HG02973 (cell line): Measurements from ENCODE around the gene GSS.

Source experiments
- ATAC-seq: cut with Tn5 transposase; IDR thresholded peaks from one replicate; pipeline ENCODE4 v1.9.1; 2021; ENCODE audit warnings: moderate library complexity; ENCODE audit not compliant: unreplicated experiment

Gene GSS

GRCh38 chr20:34994509-34995131 lies 39.0 kb upstream of the GSS start:
- no peak for ATAC-seq

- no peak for ATAC-seq
Observed at GRCh38 chr20:34993941-34994508, 38.4 kb upstream of the GSS start.

- no peak for ATAC-seq
Observed at GRCh38 chr20:34992751-34993417, 37.3 kb upstream of the GSS start.

- ATAC-seq = no peak
Observed at GRCh38 chr20:34990661-34991214, 35.1 kb upstream of the GSS start.

GRCh38 chr20:34990231-34990630 lies 34.6 kb upstream of the GSS start:
- ATAC-seq = no peak

- ATAC-seq = no peak
Observed at GRCh38 chr20:34989670-34990069, 34.1 kb upstream of the GSS start.

GRCh38 chr20:34989118-34989517 lies 33.5 kb upstream of the GSS start:
- no peak for ATAC-seq

GRCh38 chr20:34988191-34988540 lies 32.6 kb upstream of the GSS start:
- ATAC-seq = no peak

- no peak for ATAC-seq
Observed at GRCh38 chr20:34987288-34988190, 31.9 kb upstream of the GSS start.

GRCh38 chr20:34986311-34987287 lies 31.0 kb upstream of the GSS start:
- ATAC-seq = no peak

GRCh38 chr20:34985461-34986310 lies 30.1 kb upstream of the GSS start:
- ATAC-seq = no peak

GRCh38 chr20:34984756-34985261 lies 29.2 kb upstream of the GSS start:
- ATAC-seq = no peak

- ATAC-seq = no peak
Observed at GRCh38 chr20:34983995-34984735, 28.6 kb upstream of the GSS start.

GRCh38 chr20:34983089-34983820 lies 27.6 kb upstream of the GSS start:
- ATAC-seq = no peak

GRCh38 chr20:34982270-34983088 lies 26.9 kb upstream of the GSS start:
- ATAC-seq = no peak

- no peak for ATAC-seq
Observed at GRCh38 chr20:34980543-34981233, 25.1 kb upstream of the GSS start.
